Bronchial epithelial cell (primary cell): ENCODE data around the gene LRRC39. TPM values are rescaled to one million over a fixed set of nuclear protein-coding genes. Genes with fewer than 3 reads are reported as not detected.

Experiments used
- DNase-seq: peaks from one replicate; pipeline ENCODE4 v3.0.0-alpha.2; 2010; ENCODE audit warnings: low read depth
- FAIRE-seq: peaks from 2 replicates; lab custom pipeline; 2011; peaks lifted over from hg19 to GRCh38; lab: Jason Lieb, UNC
- H3K27me3 ChIP-seq: 2 replicates; pipeline ENCODE4 v1.5.1; 2011; ENCODE audit warnings: low read length; ENCODE audit not compliant: control insufficient read depth, insufficient read depth
- H3K36me3 ChIP-seq: 2 replicates; pipeline ENCODE4 v1.5.1; 2011; ENCODE audit warnings: low read length; ENCODE audit not compliant: control insufficient read depth, insufficient read depth
- H3K4me3 ChIP-seq: 2 replicates; pipeline ENCODE4 v1.5.1; 2011; ENCODE audit warnings: mild to moderate bottlenecking, low read depth, low read length, control low read depth
- total RNA-seq: library from RNA; depleted of rRNA; stranded (reverse); fragments of >200 nt; gene quantifications from 2 replicates; pipeline ENCODE4 v1.2.1, GENCODE V29; 2014
- TF ChIP-seq, protein P1 (sequence below): IDR thresholded peaks from 2 replicates; pipeline ENCODE4 v1.5.1; 2011; ENCODE audit warnings: mild to moderate bottlenecking, moderate library complexity, low read length, control low read depth, inconsistent platforms; ENCODE audit not compliant: insufficient read depth, severe bottlenecking

LRRC39 gene
- total RNA-seq, 1 donor from 2014 or later = 0.53 TPM

DNA sequence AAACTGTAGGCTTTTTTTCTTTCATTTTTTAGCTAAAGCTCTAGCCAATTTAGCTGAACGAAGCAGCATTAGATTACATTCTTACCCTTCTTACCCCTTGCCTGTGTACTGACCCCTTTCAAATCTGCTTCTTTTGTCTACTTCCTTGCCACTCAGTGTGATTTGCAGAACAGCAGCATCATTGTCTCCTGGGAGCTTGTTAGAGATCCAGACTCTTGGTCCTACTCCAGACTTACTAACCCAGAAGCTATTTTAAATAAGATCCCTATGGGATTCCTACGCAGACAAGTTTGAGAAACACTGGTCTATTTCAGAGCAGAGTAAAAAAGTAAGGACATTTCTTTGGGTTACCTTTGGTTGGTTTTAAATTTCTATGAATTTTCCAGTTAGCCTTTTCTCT lies 13.8 kb downstream of the LRRC39 start:
- no peaks in the 10 kb centered on the region for H3K27me3 ChIP-seq
- H3K36me3 ChIP-seq = no peaks in the 10 kb centered on the region
- no peak overlapping the region for H3K4me3 ChIP-seq
- DNase-seq = no peak
- no peak for FAIRE-seq
- TF ChIP-seq, protein P1, sequence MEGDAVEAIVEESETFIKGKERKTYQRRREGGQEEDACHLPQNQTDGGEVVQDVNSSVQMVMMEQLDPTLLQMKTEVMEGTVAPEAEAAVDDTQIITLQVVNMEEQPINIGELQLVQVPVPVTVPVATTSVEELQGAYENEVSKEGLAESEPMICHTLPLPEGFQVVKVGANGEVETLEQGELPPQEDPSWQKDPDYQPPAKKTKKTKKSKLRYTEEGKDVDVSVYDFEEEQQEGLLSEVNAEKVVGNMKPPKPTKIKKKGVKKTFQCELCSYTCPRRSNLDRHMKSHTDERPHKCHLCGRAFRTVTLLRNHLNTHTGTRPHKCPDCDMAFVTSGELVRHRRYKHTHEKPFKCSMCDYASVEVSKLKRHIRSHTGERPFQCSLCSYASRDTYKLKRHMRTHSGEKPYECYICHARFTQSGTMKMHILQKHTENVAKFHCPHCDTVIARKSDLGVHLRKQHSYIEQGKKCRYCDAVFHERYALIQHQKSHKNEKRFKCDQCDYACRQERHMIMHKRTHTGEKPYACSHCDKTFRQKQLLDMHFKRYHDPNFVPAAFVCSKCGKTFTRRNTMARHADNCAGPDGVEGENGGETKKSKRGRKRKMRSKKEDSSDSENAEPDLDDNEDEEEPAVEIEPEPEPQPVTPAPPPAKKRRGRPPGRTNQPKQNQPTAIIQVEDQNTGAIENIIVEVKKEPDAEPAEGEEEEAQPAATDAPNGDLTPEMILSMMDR = no peak

DNA sequence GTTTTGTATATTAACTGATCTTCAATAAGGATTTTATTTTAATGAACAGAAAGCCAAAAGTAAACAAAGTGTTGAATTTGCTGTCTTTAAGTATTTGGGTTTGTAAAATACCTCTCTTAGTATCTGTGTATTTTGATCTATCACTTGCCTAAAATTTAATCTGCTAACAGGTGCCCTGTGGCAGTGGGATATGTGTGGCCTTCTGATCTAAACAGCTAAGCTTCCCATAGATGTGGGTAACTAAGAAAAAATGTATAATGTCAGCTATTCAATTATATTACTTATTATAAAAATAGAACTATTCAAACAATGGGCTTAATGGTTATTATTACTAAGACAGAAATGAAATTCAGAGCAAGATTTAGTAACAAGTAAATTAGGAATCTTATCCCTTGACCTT lies 15.2 kb downstream of the LRRC39 start:
- Histone ChIP-seq H3K4me3 (no peak overlapping the region), H3K36me3 (no peaks in the 10 kb centered on the region), H3K27me3 (no peaks in the 10 kb centered on the region)
- DNase-seq (no peak), FAIRE-seq (no peak)
- TF ChIP-seq, protein P1 = no peak

DNA sequence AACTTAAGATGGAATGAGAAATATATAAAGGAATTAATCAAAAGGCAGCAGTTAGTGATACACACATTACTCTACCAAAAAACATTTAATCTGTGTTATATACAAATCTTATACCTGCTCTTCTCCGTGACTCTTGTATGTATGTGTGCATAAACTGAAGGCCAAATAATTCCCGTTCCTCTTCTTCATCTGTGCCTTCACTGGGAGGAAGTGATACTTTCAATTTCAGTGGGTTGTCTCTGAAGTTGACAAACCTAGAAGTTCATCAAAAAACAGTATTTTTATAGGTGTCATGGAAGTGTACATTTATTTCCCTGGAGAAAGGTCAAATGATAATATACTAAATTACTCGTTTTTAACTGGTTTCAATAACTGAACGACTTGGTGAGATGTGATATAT lies 25.8 kb downstream of the LRRC39 start:
- FAIRE-seq (no peak), DNase-seq (no peak)
- Histone ChIP-seq H3K27me3 (no peaks in the 10 kb centered on the region), H3K4me3 (no peak overlapping the region), H3K36me3 (peaks cover 1% of the 10 kb centered on the region)
- TF ChIP-seq, protein P1 = no peak

DNA sequence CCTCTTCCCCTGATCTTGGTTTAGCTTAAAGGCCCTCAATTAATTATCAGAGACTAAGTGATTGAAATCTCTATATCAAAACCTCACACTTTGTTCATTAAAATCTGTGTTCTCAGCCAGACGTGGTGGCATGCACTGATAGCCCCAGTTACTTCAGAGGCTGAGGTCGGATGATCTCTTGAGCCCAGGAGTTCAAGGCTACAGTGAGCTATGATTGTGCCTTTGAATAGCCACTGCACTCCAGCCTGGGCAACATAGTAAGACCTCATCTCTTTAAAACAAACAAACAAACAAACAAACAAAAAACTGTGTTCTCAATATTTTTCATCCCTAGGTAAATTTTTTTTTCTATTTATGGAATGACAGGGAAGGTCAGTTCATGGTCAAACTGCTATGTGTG lies 26.4 kb downstream of the LRRC39 start:
- TF ChIP-seq, protein P1 = no peak
- no peak for FAIRE-seq
- no peak for DNase-seq
- Histone ChIP-seq H3K36me3 (peaks cover 1% of the 10 kb centered on the region), H3K4me3 (no peak overlapping the region), H3K27me3 (no peaks in the 10 kb centered on the region)

GRCh38 chr1:100147875-100148274 lies 30.2 kb downstream of the LRRC39 start:
- no peak overlapping the region for H3K4me3 ChIP-seq
- peaks cover 3% of the 10 kb centered on the region for H3K36me3 ChIP-seq
- H3K27me3 ChIP-seq = no peaks in the 10 kb centered on the region
- no peak for FAIRE-seq
- TF ChIP-seq, protein P1 = no peak
- DNase-seq = no peak

DNA sequence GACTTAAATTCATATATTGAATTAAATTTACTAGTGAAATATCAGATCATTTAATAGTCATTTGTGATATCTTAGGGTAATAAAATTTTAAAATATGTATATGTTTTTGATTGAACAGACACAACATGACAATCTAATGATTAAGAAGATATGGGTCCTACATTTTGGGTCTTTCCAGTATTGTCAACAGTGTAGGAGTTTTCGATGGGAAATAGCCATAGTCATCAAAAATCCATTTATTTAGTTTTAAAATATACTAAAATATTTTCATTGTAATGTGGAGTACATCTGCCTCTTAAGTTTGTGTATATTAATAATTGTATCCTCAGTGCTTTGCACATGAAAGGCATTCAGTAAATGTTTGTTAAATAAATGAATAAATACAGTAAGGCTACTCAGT lies 31.1 kb downstream of the LRRC39 start:
- peaks cover 5% of the 10 kb centered on the region for H3K36me3 ChIP-seq
- DNase-seq (no peak), FAIRE-seq (no peak)
- H3K4me3 ChIP-seq = no peak overlapping the region
- H3K27me3 ChIP-seq = no peaks in the 10 kb centered on the region
- TF ChIP-seq, protein P1 = no peak
